Measurements from ENCODE around the gene AP5B1.

GRCh38 chr11:65739022-65739421 is 41.8 kb downstream of the AP5B1 start:
- TF ChIP-seq CTCF (IDR thresholded peaks at IDR 0.05; ENCODE audit: insufficient read depth, low read length) (no peak), POLR2AphosphoS5 (IDR thresholded peaks at IDR 0.05; ENCODE audit: low read depth) (no peak), GABPA (IDR thresholded peaks at IDR 0.05; ENCODE audit: low read depth) (no peak), REST (IDR thresholded peaks at IDR 0.05; ENCODE audit: insufficient replicate concordance, low read depth) (no peak), SPI1 (IDR thresholded peaks at IDR 0.05; ENCODE audit: borderline replicate concordance, low read depth) (no peak)
